Trophoblast cell (in vitro differentiated cells and primary cell): ENCODE measurements around the gene PPP1R1B.

Source experiments
- DNase-seq, 2 donors: peaks; one replicate each; pipeline ENCODE4 v3.0.0-alpha.2; 2016
- H2AFZ ChIP-seq: 2 replicates; pipeline ENCODE4 v1.6.1; 2013; ENCODE audit warnings: low read length, moderate library complexity, mild to moderate bottlenecking; ENCODE audit not compliant: insufficient read depth, poor library complexity
- H2AK5ac ChIP-seq: 2 replicates; pipeline ENCODE4 v1.6.1; 2013; ENCODE audit warnings: mild to moderate bottlenecking, low read length
- H2BK120ac ChIP-seq: 2 replicates; pipeline ENCODE4 v1.6.1; 2013; ENCODE audit warnings: low read length, mild to moderate bottlenecking, moderate library complexity; ENCODE audit not compliant: insufficient read depth, poor library complexity
- H2BK12ac ChIP-seq: 2 replicates; pipeline ENCODE4 v1.6.1; 2013; ENCODE audit warnings: mild to moderate bottlenecking, low read length, moderate library complexity
- H2BK5ac ChIP-seq: 2 replicates; pipeline ENCODE4 v1.6.1; 2013; ENCODE audit warnings: low read length, low read depth, moderate library complexity, mild to moderate bottlenecking; ENCODE audit not compliant: poor library complexity
- H3K14ac ChIP-seq: 2 replicates; pipeline ENCODE4 v1.6.1; 2013; ENCODE audit warnings: mild to moderate bottlenecking, low read length
- H3K18ac ChIP-seq: 2 replicates; pipeline ENCODE4 v1.6.1; 2013; ENCODE audit warnings: mild to moderate bottlenecking, low read length
- H3K23ac ChIP-seq: 2 replicates; pipeline ENCODE4 v1.6.1; 2013; ENCODE audit warnings: low read length
- H3K27ac ChIP-seq: 2 replicates; pipeline ENCODE4 v1.5.1; 2013; ENCODE audit warnings: low read depth, mild to moderate bottlenecking, inconsistent platforms, low read length, moderate library complexity
- H3K27me3 ChIP-seq: 2 replicates; pipeline ENCODE4 v1.6.1; 2013; ENCODE audit warnings: inconsistent platforms, mild to moderate bottlenecking, low read length, moderate library complexity; ENCODE audit not compliant: insufficient read depth
- H3K36me3 ChIP-seq, 2 experiments: 1 replicate in 1 of 2; 2 replicates in 1 of 2; pipeline ENCODE4 v1.6.1; 2013; ENCODE audit warnings: low read length in 2 of 2, mild to moderate bottlenecking in 2 of 2, moderate library complexity in 1 of 2; ENCODE audit not compliant: insufficient read depth in 2 of 2, control insufficient read depth in 1 of 2
- H3K4ac ChIP-seq: 2 replicates; pipeline ENCODE4 v1.6.1; 2013; ENCODE audit warnings: low read depth, mild to moderate bottlenecking, low read length, moderate library complexity
- H3K4me1 ChIP-seq, 2 experiments: 1 replicate in 1 of 2; 2 replicates in 1 of 2; pipeline ENCODE4 v1.6.1; 2013; ENCODE audit warnings: low read length in 2 of 2, mild to moderate bottlenecking in 2 of 2, moderate library complexity in 1 of 2; ENCODE audit not compliant: insufficient read depth in 2 of 2, control insufficient read depth in 1 of 2
- H3K4me2 ChIP-seq: 2 replicates; pipeline ENCODE4 v1.6.1; 2013; ENCODE audit warnings: inconsistent platforms, mild to moderate bottlenecking, low read length, moderate library complexity
- H3K4me3 ChIP-seq: 2 replicates; pipeline ENCODE4 v1.5.1; 2013; ENCODE audit warnings: mild to moderate bottlenecking, low read depth, low read length, inconsistent platforms
- H3K79me1 ChIP-seq: one replicate; pipeline ENCODE4 v1.6.1; 2013; ENCODE audit warnings: low read length
- H3K79me2 ChIP-seq: 2 replicates; pipeline ENCODE4 v1.6.1; 2013; ENCODE audit warnings: low read length, mild to moderate bottlenecking; ENCODE audit not compliant: control insufficient read depth, insufficient read depth, poor library complexity
- H3K9ac ChIP-seq: 2 replicates; pipeline ENCODE4 v1.6.1; 2013; ENCODE audit warnings: mild to moderate bottlenecking, low read length
- H3K9me3 ChIP-seq: 2 replicates; pipeline ENCODE4 v1.6.1; 2013; ENCODE audit warnings: low read depth, mild to moderate bottlenecking, control low read depth, inconsistent platforms, low read length; ENCODE audit not compliant: insufficient read depth
- H4K12ac ChIP-seq: 2 replicates; pipeline ENCODE4 v1.6.1; 2013; ENCODE audit warnings: low read depth, mild to moderate bottlenecking, low read length, moderate library complexity
- H4K8ac ChIP-seq: 2 replicates; pipeline ENCODE4 v1.6.1; 2013; ENCODE audit warnings: low read depth, mild to moderate bottlenecking, low read length, moderate library complexity
- H4K91ac ChIP-seq: one replicate; pipeline ENCODE4 v1.6.1; 2013; ENCODE audit warnings: low read depth, mild to moderate bottlenecking, low read length, moderate library complexity
- WGBS: extraction: QIAGEN DNeasy Blood & Tissue Kit; methylation state at CpG from one replicate; pipeline ENCODE4 v1.1.7; 2013; ENCODE audit warnings: missing lambda C conversion rate; ENCODE audit not compliant: insufficient read length, insufficient coverage; ENCODE audit errors: extremely low coverage; 5-methylcytosine and 5-hydroxymethylcytosine counted together

PPP1R1B gene

GRCh38 chr17:39663340-39663687 lies 36.6 kb downstream of the PPP1R1B start:
- no peak overlapping the region for H2BK120ac ChIP-seq
- H2BK5ac ChIP-seq = no peak overlapping the region
- peaks cover 23 to 36% of the 10 kb centered on the region in 2 experiments for H3K36me3 ChIP-seq
- H3K9me3 ChIP-seq = peaks cover 1% of the 10 kb centered on the region
- peaks cover 14% of the 10 kb centered on the region for H3K27me3 ChIP-seq
- no peak overlapping the region for H4K12ac ChIP-seq
- H3K4me2 ChIP-seq = no peak overlapping the region
- no peak overlapping the region for H2AK5ac ChIP-seq
- H2BK12ac ChIP-seq = no peak overlapping the region
- WGBS = no CpG with 5 or more reads among the region's 4 CpGs
- H3K27ac ChIP-seq = no peak overlapping the region
- no peak overlapping the region for H3K4ac ChIP-seq
- no peak overlapping the region for H2AFZ ChIP-seq
- no peak overlapping the region for H3K14ac ChIP-seq
- H3K9ac ChIP-seq = no peak overlapping the region
- no peak overlapping the region for H4K8ac ChIP-seq
- no peaks in the 10 kb centered on the region for H3K79me2 ChIP-seq
- H3K4me3 ChIP-seq = no peak overlapping the region
- H3K4me1 ChIP-seq = peaks cover 11 to 14% of the 10 kb centered on the region in 2 experiments
- no peak overlapping the region for H3K18ac ChIP-seq
- DNase-seq = no peak
- H3K79me1 ChIP-seq = no peaks in the 10 kb centered on the region
- no peak overlapping the region for H4K91ac ChIP-seq
- H3K23ac ChIP-seq = no peak overlapping the region

GRCh38 chr17:39663688-39664580 lies 37.2 kb downstream of the PPP1R1B start:
- no peaks in the 10 kb centered on the region for H3K79me1 ChIP-seq
- no peak overlapping the region for H3K4me3 ChIP-seq
- peaks cover 23 to 31% of the 10 kb centered on the region in 2 experiments for H3K36me3 ChIP-seq
- no peak overlapping the region for H4K8ac ChIP-seq
- no peak overlapping the region for H2BK12ac ChIP-seq
- WGBS = no CpG with 5 or more reads among the region's 17 CpGs
- H3K23ac ChIP-seq = no peak overlapping the region
- no peak overlapping the region for H4K91ac ChIP-seq
- no peak overlapping the region for H3K27ac ChIP-seq
- no peak overlapping the region for H3K4ac ChIP-seq
- H2AK5ac ChIP-seq = no peak overlapping the region
- H3K4me1 ChIP-seq = peaks cover 11 to 14% of the 10 kb centered on the region in 2 experiments
- DNase-seq = peak; percentile 83 to 84
- H3K27me3 ChIP-seq = peaks cover 17% of the 10 kb centered on the region
- no peak overlapping the region for H2AFZ ChIP-seq
- H2BK5ac ChIP-seq = no peak overlapping the region
- H3K9me3 ChIP-seq = peaks cover 1% of the 10 kb centered on the region
- no peak overlapping the region for H4K12ac ChIP-seq
- H2BK120ac ChIP-seq = no peak overlapping the region
- H3K79me2 ChIP-seq = no peaks in the 10 kb centered on the region
- peak overlapping the region; percentile 58 for H3K4me2 ChIP-seq
- H3K14ac ChIP-seq = no peak overlapping the region
- no peak overlapping the region for H3K18ac ChIP-seq
- peak overlapping the region; percentile 5 for H3K9ac ChIP-seq

- no peak within 1 kb of the TSS for H2BK120ac ChIP-seq
- peaks cover 1% of the 10 kb centered on the region for H3K9me3 ChIP-seq
- H3K27me3 ChIP-seq = peaks cover 21% of the 10 kb centered on the region
- H3K4me1 ChIP-seq = peaks cover 11 to 14% of the 10 kb centered on the region in 2 experiments
- no peaks in the 10 kb centered on the region for H3K79me2 ChIP-seq
- H2AK5ac ChIP-seq = no peak within 1 kb of the TSS
- WGBS = no CpG with 5 or more reads among the region's 15 CpGs
- no peak within 1 kb of the TSS for H3K18ac ChIP-seq
- no peak within 1 kb of the TSS for H3K14ac ChIP-seq
- no peak within 1 kb of the TSS for H3K23ac ChIP-seq
- no peak within 1 kb of the TSS for H2BK5ac ChIP-seq
- no peak within 1 kb of the TSS for H3K4me3 ChIP-seq
- H2AFZ ChIP-seq = no peak within 1 kb of the TSS
- no peak within 1 kb of the TSS for H3K4me2 ChIP-seq
- DNase-seq = peak in 1 of 2 donors; percentile 29
- no peak within 1 kb of the TSS for H3K4ac ChIP-seq
- H3K27ac ChIP-seq = no peak within 1 kb of the TSS
- H4K12ac ChIP-seq = no peak within 1 kb of the TSS
- H4K8ac ChIP-seq = no peak within 1 kb of the TSS
- H3K79me1 ChIP-seq = no peaks in the 10 kb centered on the region
- no peak within 1 kb of the TSS for H4K91ac ChIP-seq
- peak within 1 kb of the TSS; percentile 5 for H3K9ac ChIP-seq
- H3K36me3 ChIP-seq = peaks cover 23 to 25% of the 10 kb centered on the region in 2 experiments
- H2BK12ac ChIP-seq = no peak within 1 kb of the TSS
Measured at GRCh38 chr17:39664581-39665561, 38.1 kb downstream of the PPP1R1B start, which contains the start of gene TCAP. Gene TCAP (plus strand): TSS chr17:39665349. CDS start chr17:39665360, 11 bp downstream.

- Histone ChIP-seq H3K14ac (no peak overlapping the region), H3K23ac (no peak overlapping the region), H2AK5ac (no peak overlapping the region), H3K4ac (no peak overlapping the region), H3K4me1 (peaks cover 11 to 14% of the 10 kb centered on the region in 2 experiments), H3K27me3 (peaks cover 21% of the 10 kb centered on the region), H2AFZ (no peak overlapping the region), H2BK12ac (no peak overlapping the region), H4K8ac (no peak overlapping the region), H3K4me2 (no peak overlapping the region), H3K79me2 (no peaks in the 10 kb centered on the region), H2BK5ac (no peak overlapping the region), H2BK120ac (no peak overlapping the region), H3K4me3 (no peak overlapping the region), H4K12ac (no peak overlapping the region), H3K36me3 (peaks cover 15 to 16% of the 10 kb centered on the region in 2 experiments), H3K9me3 (peaks cover 1% of the 10 kb centered on the region), H3K9ac (no peak overlapping the region), H4K91ac (no peak overlapping the region), H3K79me1 (no peaks in the 10 kb centered on the region), H3K27ac (no peak overlapping the region), H3K18ac (no peak overlapping the region)
- no CpG with 5 or more reads among the region's 17 CpGs for WGBS
- DNase-seq = peak in 1 of 2 donors; percentile 10
Measured at GRCh38 chr17:39665642-39666224, 39.0 kb downstream of the PPP1R1B start.
